Psoas muscle (tissue), 8 donors: ENCODE measurements around the gene RPTOR. TPM values are rescaled to one million over a fixed set of nuclear protein-coding genes. Genes with fewer than 3 reads are reported as not detected.

ENCODE experiments used
- ATAC-seq, 4 donors: fragments of 200-7000 bp; cut with Tn5 transposase; one replicate each; pipeline ENCODE4 v1.9.1; 2020; ENCODE audit warnings: moderate library complexity in 3 of 4, mild to moderate bottlenecking in 2 of 4
- DNase-seq, 2 donors: peaks; one replicate each; pipeline ENCODE4 v3.0.0-alpha.2; 2020
- H3K27ac ChIP-seq: fragments of 200-600 bp; one replicate; pipeline ENCODE4 v1.8.0; 2022
- H3K27me3 ChIP-seq, 3 donors: fragments of 200-600 bp in 1 of 3; one replicate each; pipeline versions ENCODE4 v1.6.1 to v1.8.0; 2013 to 2022; ENCODE audit warnings: low read length in 2 of 3, mild to moderate bottlenecking in 2 of 3, moderate library complexity in 1 of 3; ENCODE audit not compliant: insufficient read depth in 3 of 3
- H3K36me3 ChIP-seq, 2 donors: fragments of 200-600 bp in 1 of 2; one replicate each; pipeline versions ENCODE4 v1.6.1 to v1.8.0; 2013 to 2022; ENCODE audit warnings: low read depth in 1 of 2, mild to moderate bottlenecking in 1 of 2, moderate library complexity in 1 of 2; ENCODE audit not compliant: insufficient read depth in 1 of 2
- H3K4me1 ChIP-seq: fragments of 200-600 bp; one replicate; pipeline ENCODE4 v1.8.0; 2022
- H3K4me3 ChIP-seq: fragments of 200-600 bp; one replicate; pipeline ENCODE4 v1.8.0; 2022; ENCODE audit warnings: mild to moderate bottlenecking
- H3K9me3 ChIP-seq: fragments of 200-600 bp; one replicate; pipeline ENCODE4 v1.8.0; 2022
- WGBS, 3 donors: extraction: QIAGEN DNeasy Blood & Tissue Kit; methylation state at CpG; one replicate each; pipeline versions ENCODE4 v1.1.6 to v1.1.7; 2013; 5-methylcytosine and 5-hydroxymethylcytosine counted together
- intact Hi-C, 2 donors: fragments of 100-400 bp; cut with DNase I; formaldehyde crosslinking; loops; one replicate each; pipeline versions ENCODE4 v1.11.0 to v1.14.2; 2022
- polyA plus RNA-seq, 3 donors: library from polyadenylated mRNA; stranded (reverse); fragments of 200-250 nt; gene quantifications; one replicate each; pipeline ENCODE4 v1.2.3, GENCODE V29; 2013
- total RNA-seq, 4 donors: library from RNA; stranded (reverse); fragmentation: NEBNext Ultra II Directional in 2 of 4; extraction: Animal tissue kit (Norgen Biotek cat#: 25700) in 2 of 4; gene quantifications; one replicate each; pipeline versions ENCODE4 v1.2.1 to v1.2.4, GENCODE V29; 2021 to 2023
- TF ChIP-seq, protein P1 (sequence below): fragments of 200-600 bp; IDR thresholded peaks from one replicate; pipeline ENCODE4 v1.8.0; 2022; ENCODE audit warnings: antibody characterized with exemption
- donor health status: healthy with polysubstance abuse.
- donor health status: DM: no; HTN: no; CAD: no; lungs with moderate emphysema.
- donor health status: Bipolar disorder and iron deficiency.
- donor health status: healthy.
- donor health status: DM: yes; HTN: yes; CAD: no.
- donor health status: DM: no; HTN: no; CAD: no.
- donor health status: DM: no; HTN: no; CAD: no.
- donor health status: DM: yes; HTN: yes; CAD: no.

The RPTOR gene
- total and polyA plus RNA-seq, 7 donors: 13.6 to 82.2 (median 32.5) TPM

DNA sequence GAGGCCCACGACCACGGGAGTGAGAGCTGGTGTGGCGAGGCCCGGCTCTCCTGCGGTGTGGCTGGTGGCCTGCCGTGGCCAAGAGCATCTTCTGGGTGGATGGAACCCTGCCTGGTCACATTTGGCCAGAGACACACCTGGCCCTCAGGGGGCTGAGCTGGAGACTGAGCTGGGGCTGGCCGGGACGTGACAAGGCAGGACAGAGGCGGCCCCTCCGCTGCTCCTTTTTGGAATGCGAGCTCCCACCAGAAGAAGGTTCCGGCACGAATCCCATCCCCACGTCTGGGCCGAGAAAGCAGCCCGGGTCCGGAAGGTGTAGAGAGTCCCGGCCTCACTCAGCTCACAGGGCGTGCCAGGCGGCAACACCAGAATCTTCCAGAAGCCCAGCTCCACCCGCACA lies 421.0 kb downstream of the RPTOR start:
- H3K9me3 ChIP-seq: no peaks in the 10 kb centered on the region
- H3K36me3 ChIP-seq: peaks cover 0 to 26% of the 10 kb centered on the region in 2 donors
- no peak overlapping the region for H3K4me3 ChIP-seq
- no peak for ATAC-seq
- 90 to 97% (median 95%) methylated on average over 21 of the region's 21 CpGs for WGBS, 3 donors
- intact Hi-C loops: no loop called here
- TF ChIP-seq, protein P1, sequence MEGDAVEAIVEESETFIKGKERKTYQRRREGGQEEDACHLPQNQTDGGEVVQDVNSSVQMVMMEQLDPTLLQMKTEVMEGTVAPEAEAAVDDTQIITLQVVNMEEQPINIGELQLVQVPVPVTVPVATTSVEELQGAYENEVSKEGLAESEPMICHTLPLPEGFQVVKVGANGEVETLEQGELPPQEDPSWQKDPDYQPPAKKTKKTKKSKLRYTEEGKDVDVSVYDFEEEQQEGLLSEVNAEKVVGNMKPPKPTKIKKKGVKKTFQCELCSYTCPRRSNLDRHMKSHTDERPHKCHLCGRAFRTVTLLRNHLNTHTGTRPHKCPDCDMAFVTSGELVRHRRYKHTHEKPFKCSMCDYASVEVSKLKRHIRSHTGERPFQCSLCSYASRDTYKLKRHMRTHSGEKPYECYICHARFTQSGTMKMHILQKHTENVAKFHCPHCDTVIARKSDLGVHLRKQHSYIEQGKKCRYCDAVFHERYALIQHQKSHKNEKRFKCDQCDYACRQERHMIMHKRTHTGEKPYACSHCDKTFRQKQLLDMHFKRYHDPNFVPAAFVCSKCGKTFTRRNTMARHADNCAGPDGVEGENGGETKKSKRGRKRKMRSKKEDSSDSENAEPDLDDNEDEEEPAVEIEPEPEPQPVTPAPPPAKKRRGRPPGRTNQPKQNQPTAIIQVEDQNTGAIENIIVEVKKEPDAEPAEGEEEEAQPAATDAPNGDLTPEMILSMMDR: no peak
- H3K27ac ChIP-seq: no peak overlapping the region
- no peaks in the 10 kb centered on the region for H3K27me3 ChIP-seq
- H3K4me1 ChIP-seq: peaks cover 41% of the 10 kb centered on the region
- peak in 1 of 2 donors; percentile 46 for DNase-seq

DNA sequence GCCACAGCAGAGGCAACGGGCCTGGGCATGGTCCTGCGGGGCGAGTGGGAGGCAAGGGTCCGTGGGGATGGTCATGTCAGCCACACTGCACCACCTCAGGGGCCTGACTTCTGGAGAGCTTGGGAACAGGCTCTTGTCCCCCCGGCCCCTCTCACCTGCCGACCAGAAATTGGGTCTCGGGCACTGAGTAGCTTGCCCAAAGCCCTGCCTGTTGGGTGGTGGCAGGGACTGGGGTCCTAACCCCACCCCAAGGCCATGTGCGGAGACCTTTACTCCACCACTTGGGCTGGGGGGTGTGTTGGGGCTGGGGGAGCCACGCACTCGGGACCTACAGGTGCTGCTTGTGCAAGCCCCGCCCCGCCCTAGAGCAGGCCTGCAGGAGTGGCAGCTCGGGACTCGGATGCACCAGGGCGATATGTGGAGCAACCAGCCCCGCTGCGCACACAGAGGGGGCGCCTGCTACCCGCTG lies 422.8 kb downstream of the RPTOR start:
- Histone ChIP-seq H3K36me3 (peaks cover 0 to 24% of the 10 kb centered on the region in 2 donors), H3K27ac (no peak overlapping the region), H3K27me3 (peaks cover 0 to 3% (median 0%) of the 10 kb centered on the region in 3 donors), H3K9me3 (no peaks in the 10 kb centered on the region), H3K4me1 (peaks cover 23% of the 10 kb centered on the region), H3K4me3 (no peak overlapping the region)
- intact Hi-C loops: no loop called here
- DNase-seq (peak in 1 of 2 donors; percentile 57), ATAC-seq (peak in 1 of 4 donors; percentile 2)
- TF ChIP-seq, protein P1: no peak
- WGBS, 3 donors: 93 to 96% (median 94%) methylated on average over 19 of the region's 19 CpGs

DNA sequence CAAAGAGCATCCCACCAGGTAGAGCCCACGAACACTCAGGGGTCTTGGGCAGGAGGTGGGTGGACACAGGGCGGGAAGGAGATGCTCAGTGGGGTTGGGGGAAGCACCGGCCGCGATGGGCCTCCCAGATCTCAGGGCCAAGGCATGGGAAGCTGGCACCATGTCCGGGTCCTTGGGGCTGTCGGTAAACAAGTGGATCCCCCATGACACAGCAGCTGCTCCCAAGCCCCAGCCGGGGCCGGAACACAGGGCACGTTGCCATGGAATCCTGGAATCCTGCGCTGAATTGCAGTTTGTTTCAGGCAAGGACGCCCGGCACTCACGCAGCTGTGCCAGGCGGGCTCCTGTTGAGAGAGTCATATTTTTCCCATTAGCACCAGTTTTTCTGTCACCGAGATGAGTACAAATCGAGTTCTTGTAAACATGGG lies 424.0 kb downstream of the RPTOR start:
- DNase-seq: peak; percentile 65 to 78
- WGBS, 3 donors: 7 to 21% (median 9%) methylated on average over 17 of the region's 17 CpGs

DNA sequence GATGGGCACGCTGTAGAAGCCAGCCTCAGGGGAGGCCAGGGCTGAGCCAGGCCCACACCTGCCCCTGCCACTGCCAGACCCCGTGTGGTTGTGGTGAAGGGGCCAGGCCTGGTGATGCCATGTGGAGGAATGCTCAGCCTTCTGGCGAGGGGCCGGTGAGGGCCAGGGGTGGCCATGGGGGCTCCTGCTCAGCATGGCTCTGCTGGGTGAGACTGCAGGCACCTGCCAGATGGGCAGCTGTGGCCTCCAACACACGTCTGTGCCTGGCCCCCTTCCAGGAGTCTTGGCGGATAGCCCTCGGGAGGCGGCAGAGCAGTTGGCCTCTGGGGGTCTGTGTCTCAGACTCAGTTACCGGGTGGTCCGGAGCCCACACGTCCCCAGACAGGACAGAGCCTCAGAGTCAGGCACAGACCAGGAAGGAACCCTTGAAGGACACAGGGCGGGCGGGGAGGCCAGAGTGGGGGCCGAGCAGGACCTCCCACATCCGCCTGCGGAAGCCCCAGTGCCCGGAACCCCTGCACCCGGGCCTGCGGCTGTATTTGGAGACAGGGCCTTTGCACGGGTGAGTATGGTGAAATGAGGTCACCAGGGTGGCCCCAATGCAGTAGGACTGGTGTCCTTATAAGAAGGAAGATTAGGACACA lies 424.5 kb downstream of the RPTOR start:
- H3K36me3 ChIP-seq: peaks cover 0 to 17% of the 10 kb centered on the region in 2 donors
- peaks cover 20% of the 10 kb centered on the region for H3K4me1 ChIP-seq
- peak in 1 of 2 donors; percentile 65 for DNase-seq
- no peaks in the 10 kb centered on the region for H3K9me3 ChIP-seq
- 16 to 23% (median 17%) methylated on average over 19 to 20 of the region's 20 CpGs for WGBS, 3 donors
- peak; percentile 34 to 42 (median 38) for ATAC-seq
- intact Hi-C loops: no loop called here
- peaks cover 0 to 3% (median 0%) of the 10 kb centered on the region in 3 donors for H3K27me3 ChIP-seq
- no peak overlapping the region for H3K27ac ChIP-seq
- peak overlapping the region; percentile 11 for H3K4me3 ChIP-seq
- TF ChIP-seq, protein P1: no peak

More for the DNA sequence above, 424.0 kb downstream of the RPTOR start:
- intact Hi-C loops: no loop called here
- Histone ChIP-seq H3K9me3 (no peaks in the 10 kb centered on the region), H3K36me3 (peaks cover 0 to 18% of the 10 kb centered on the region in 2 donors), H3K27me3 (peaks cover 0 to 3% (median 0%) of the 10 kb centered on the region in 3 donors), H3K27ac (no peak overlapping the region), H3K4me1 (peaks cover 20% of the 10 kb centered on the region), H3K4me3 (no peak overlapping the region)
- peak; percentile 9 to 32 (median 20) for ATAC-seq
- TF ChIP-seq, protein P1: no peak
